Prostate gland (tissue), 2 donors: ENCODE measurements around the gene LHFPL3. TPM values are rescaled to one million over a fixed set of nuclear protein-coding genes. Genes with fewer than 3 reads are reported as not detected.

Source experiments
- DNase-seq: peaks from one replicate; pipeline ENCODE4 v3.0.0-alpha.2; 2019; ENCODE audit warnings: low spot score
- H3K27ac ChIP-seq, 2 donors: fragments of 200-600 bp; sonication (generic); 2 replicates each; pipeline ENCODE4 v1.5.1; 2017 to 2019
- H3K27me3 ChIP-seq: fragments of 200-600 bp; sonication (generic); replicated peaks from 2 replicates; pipeline ENCODE4 v1.5.1; 2019; ENCODE audit not compliant: insufficient read depth
- H3K36me3 ChIP-seq, 2 donors: fragments of 200-600 bp; sonication (generic); 1 replicate in 1 of 2; 2 replicates in 1 of 2; pipeline versions ENCODE4 v1.5.1 to v1.8.1; 2017 to 2019
- H3K4me1 ChIP-seq: fragments of 200-600 bp; sonication (generic); replicated peaks from 2 replicates; pipeline ENCODE4 v1.5.1; 2019
- H3K4me3 ChIP-seq, 2 donors: fragments of 200-600 bp; sonication (generic); 2 replicates each; pipeline ENCODE4 v1.5.1; 2017 to 2019
- H3K9me3 ChIP-seq: fragments of 200-600 bp; sonication (generic); 2 replicates; pipeline ENCODE4 v1.5.1; 2017
- POLR2A ChIP-seq: fragments of 450-650 bp; IDR thresholded peaks from one replicate; pipeline ENCODE4 v1.6.1; 2016; ENCODE audit warnings: antibody characterized with exemption, mild to moderate bottlenecking
- POLR2AphosphoS5 ChIP-seq: sonication (generic); formaldehyde crosslinking; IDR thresholded peaks from one replicate; pipeline ENCODE4 v1.6.1; 2017; ENCODE audit warnings: antibody characterized with exemption
- WGBS: methylation state at CpG from one replicate; pipeline ENCODE4 v1.1.5; 2018; 5-methylcytosine and 5-hydroxymethylcytosine counted together
- intact Hi-C: fragments of 100-400 bp; cut with DNase I; formaldehyde crosslinking; loops from one replicate; pipeline ENCODE4 v1.14.2; 2022
- total RNA-seq, 2 donors: library from RNA; depleted of rRNA; stranded (reverse); fragments of >200 nt; gene quantifications; one replicate each; pipeline ENCODE4 v1.1.0, GENCODE V29; 2016
- TF ChIP-seq, protein P1 (sequence below), 4 experiments: fragments of 200-600 bp in 2 of 4; fragments of 450-650 bp in 2 of 4; sonication (generic) in 2 of 4; IDR thresholded peaks; 1 replicate in 3 of 4; 2 replicates in 1 of 4; pipeline ENCODE4 v1.5.1; 2016 to 2019; ENCODE audit warnings: antibody characterized with exemption in 4 of 4, mild to moderate bottlenecking in 2 of 4, moderate library complexity in 2 of 4

LHFPL3 gene
- total RNA-seq, 2 donors from 2014 or later = 0.14 TPM; not detected in 1

GRCh38 chr7:104434129-104434528 lies 105.7 kb downstream of the LHFPL3 start:
- no peaks in the 10 kb centered on the region for H3K4me1 ChIP-seq
- H3K4me3 ChIP-seq = no peak overlapping the region
- H3K9me3 ChIP-seq = no peaks in the 10 kb centered on the region
- WGBS = 90% methylated on average over 2 of the region's 2 CpGs
- TF ChIP-seq POLR2AphosphoS5 = no peak
- TF ChIP-seq, protein P1, sequence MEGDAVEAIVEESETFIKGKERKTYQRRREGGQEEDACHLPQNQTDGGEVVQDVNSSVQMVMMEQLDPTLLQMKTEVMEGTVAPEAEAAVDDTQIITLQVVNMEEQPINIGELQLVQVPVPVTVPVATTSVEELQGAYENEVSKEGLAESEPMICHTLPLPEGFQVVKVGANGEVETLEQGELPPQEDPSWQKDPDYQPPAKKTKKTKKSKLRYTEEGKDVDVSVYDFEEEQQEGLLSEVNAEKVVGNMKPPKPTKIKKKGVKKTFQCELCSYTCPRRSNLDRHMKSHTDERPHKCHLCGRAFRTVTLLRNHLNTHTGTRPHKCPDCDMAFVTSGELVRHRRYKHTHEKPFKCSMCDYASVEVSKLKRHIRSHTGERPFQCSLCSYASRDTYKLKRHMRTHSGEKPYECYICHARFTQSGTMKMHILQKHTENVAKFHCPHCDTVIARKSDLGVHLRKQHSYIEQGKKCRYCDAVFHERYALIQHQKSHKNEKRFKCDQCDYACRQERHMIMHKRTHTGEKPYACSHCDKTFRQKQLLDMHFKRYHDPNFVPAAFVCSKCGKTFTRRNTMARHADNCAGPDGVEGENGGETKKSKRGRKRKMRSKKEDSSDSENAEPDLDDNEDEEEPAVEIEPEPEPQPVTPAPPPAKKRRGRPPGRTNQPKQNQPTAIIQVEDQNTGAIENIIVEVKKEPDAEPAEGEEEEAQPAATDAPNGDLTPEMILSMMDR (IDR thresholded peaks at IDR 0.05) = no peak
- no peak for TF ChIP-seq POLR2A
- intact Hi-C loops = no loop called here
- H3K27ac ChIP-seq = no peak overlapping the region
- H3K27me3 ChIP-seq = no peaks in the 10 kb centered on the region
- H3K36me3 ChIP-seq = no peaks in the 10 kb centered on the region
- DNase-seq = no peak

- no peak for DNase-seq
- WGBS = 37% methylated on average over 1 of the region's 1 CpG
- H3K4me3 ChIP-seq = no peak overlapping the region
- no peaks in the 10 kb centered on the region for H3K9me3 ChIP-seq
- no peaks in the 10 kb centered on the region for H3K4me1 ChIP-seq
- H3K27me3 ChIP-seq = no peaks in the 10 kb centered on the region
- TF ChIP-seq POLR2AphosphoS5 = no peak
- TF ChIP-seq, protein P1 (IDR thresholded peaks at IDR 0.05) = no peak
- no peak for TF ChIP-seq POLR2A
- H3K27ac ChIP-seq = no peak overlapping the region
- no peaks in the 10 kb centered on the region for H3K36me3 ChIP-seq
- intact Hi-C loops = no loop called here
Observed at GRCh38 chr7:104442481-104442880, 114.1 kb downstream of the LHFPL3 start.

- intact Hi-C loops = no loop called here
- TF ChIP-seq, protein P1 (IDR thresholded peaks at IDR 0.05) = no peak
- no peak for TF ChIP-seq POLR2AphosphoS5
- no peak for TF ChIP-seq POLR2A
- DNase-seq = no peak
- Histone ChIP-seq H3K27me3 (no peaks in the 10 kb centered on the region), H3K9me3 (no peaks in the 10 kb centered on the region), H3K27ac (no peak overlapping the region), H3K4me1 (no peaks in the 10 kb centered on the region), H3K36me3 (no peaks in the 10 kb centered on the region), H3K4me3 (no peak overlapping the region)
- 57% methylated on average over 1 of the region's 1 CpG for WGBS
Observed at GRCh38 chr7:104444017-104444416, 115.6 kb downstream of the LHFPL3 start.

DNA sequence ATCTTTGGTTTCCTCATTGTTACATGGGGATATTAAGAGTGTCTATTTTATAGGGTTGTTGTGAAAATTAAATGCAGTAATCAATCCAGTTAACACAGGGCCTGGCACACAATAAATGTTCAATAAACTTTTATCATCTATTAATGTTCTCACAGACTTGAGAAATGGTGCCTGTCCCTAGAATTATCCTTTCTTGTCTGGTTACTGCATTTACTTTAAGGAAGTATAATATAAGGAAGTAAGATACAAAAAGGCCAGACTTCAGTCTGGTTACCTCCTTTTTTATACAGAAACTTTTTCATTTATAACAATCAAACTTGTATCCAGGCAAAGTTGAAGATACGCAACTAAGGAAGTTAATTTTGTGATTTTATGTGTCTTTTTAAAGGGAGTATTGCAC lies 117.0 kb downstream of the LHFPL3 start:
- no peak for TF ChIP-seq POLR2AphosphoS5
- TF ChIP-seq POLR2A = no peak
- TF ChIP-seq, protein P1 (IDR thresholded peaks at IDR 0.05) = no peak
- 83% methylated on average over 1 of the region's 1 CpG for WGBS
- Histone ChIP-seq H3K27me3 (no peaks in the 10 kb centered on the region), H3K36me3 (no peaks in the 10 kb centered on the region), H3K27ac (no peak overlapping the region), H3K4me1 (no peaks in the 10 kb centered on the region), H3K4me3 (no peak overlapping the region), H3K9me3 (no peaks in the 10 kb centered on the region)
- intact Hi-C loops = no loop called here
- DNase-seq = no peak

- no peak overlapping the region for H3K27ac ChIP-seq
Observed at GRCh38 chr7:104450861-104451260, 122.5 kb downstream of the LHFPL3 start.

More at GRCh38 chr7:104450861-104451260, 122.5 kb downstream of the LHFPL3 start:
- H3K4me3 ChIP-seq = no peak overlapping the region
- no peak for DNase-seq
- intact Hi-C loops = no loop called here
- H3K27me3 ChIP-seq = no peaks in the 10 kb centered on the region
- no peaks in the 10 kb centered on the region for H3K9me3 ChIP-seq
- no peak for TF ChIP-seq POLR2A
- TF ChIP-seq POLR2AphosphoS5 = no peak
- TF ChIP-seq, protein P1 (IDR thresholded peaks at IDR 0.05) = no peak
- 71% methylated on average over 5 of the region's 5 CpGs for WGBS
- no peaks in the 10 kb centered on the region for H3K36me3 ChIP-seq
- H3K4me1 ChIP-seq = no peaks in the 10 kb centered on the region
